Activated T-cell treated with anti-CD3 and anti-CD28 coated beads, Interleukin-2, amount 50 U/mL, for 24 hours (primary cell): ENCODE results near the gene NRP2.
A peak's percentile ranks its signal among the peaks of the same experiment; 100 is the strongest.

ENCODE experiments used
- DNase-seq: peaks from one replicate; pipeline ENCODE4 v3.0.0-alpha.2; 2020
- H3K27ac Mint-ChIP-seq: 2 replicates; pipeline ENCODE4 v1.8.0; 2020; ENCODE audit warnings: mild to moderate bottlenecking, mixed read lengths
- H3K27me3 Mint-ChIP-seq: 2 replicates; pipeline ENCODE4 v1.8.0; 2020; ENCODE audit warnings: mixed read lengths
- H3K36me3 Mint-ChIP-seq: 2 replicates; pipeline ENCODE4 v1.8.0; 2020; ENCODE audit warnings: low read depth, mixed read lengths
- H3K4me1 Mint-ChIP-seq: 2 replicates; pipeline ENCODE4 v1.8.0; 2020; ENCODE audit warnings: low read depth, mixed read lengths
- H3K4me3 Mint-ChIP-seq: 2 replicates; pipeline ENCODE4 v1.8.0; 2020; ENCODE audit warnings: mild to moderate bottlenecking, moderate library complexity, mixed read lengths
- H3K9me3 Mint-ChIP-seq: 2 replicates; pipeline ENCODE4 v1.8.0; 2020; ENCODE audit warnings: mixed read lengths

Gene NRP2

GRCh38 chr2:205682239-205682970 is at the start of gene NRP2:
NRP2 (plus strand) TSS chr2:205682501; CDS start chr2:205683291, 790 bp downstream.
- Mint-ChIP-seq H3K27ac (no peak within 1 kb of the TSS), H3K9me3 (no peaks in the 10 kb centered on the region), H3K4me3 (peak within 1 kb of the TSS; percentile 75), H3K4me1 (peaks cover 38% of the 10 kb centered on the region), H3K36me3 (no peaks in the 10 kb centered on the region), H3K27me3 (peaks cover 74% of the 10 kb centered on the region)
- peak; percentile 68 for DNase-seq

- Mint-ChIP-seq H3K36me3 (no peaks in the 10 kb centered on the region), H3K4me1 (peaks cover 15% of the 10 kb centered on the region), H3K4me3 (no peak overlapping the region), H3K27me3 (no peaks in the 10 kb centered on the region), H3K27ac (no peak overlapping the region), H3K9me3 (no peaks in the 10 kb centered on the region)
- DNase-seq = no peak
These were observed 48.3 kb upstream of the NRP2 start for GRCh38 chr2:205633994-205634393.

- H3K36me3 Mint-ChIP-seq = no peaks in the 10 kb centered on the region
- H3K9me3 Mint-ChIP-seq = no peaks in the 10 kb centered on the region
- DNase-seq = no peak
- no peaks in the 10 kb centered on the region for H3K27me3 Mint-ChIP-seq
- H3K4me1 Mint-ChIP-seq = peaks cover 22% of the 10 kb centered on the region
- no peak overlapping the region for H3K27ac Mint-ChIP-seq
- no peak overlapping the region for H3K4me3 Mint-ChIP-seq
These were observed 45.6 kb upstream of the NRP2 start for GRCh38 chr2:205636549-205637319.

GRCh38 chr2:205637320-205637602 is 45.0 kb upstream of the NRP2 start:
- Mint-ChIP-seq H3K4me3 (no peak overlapping the region), H3K27me3 (no peaks in the 10 kb centered on the region), H3K27ac (peak overlapping the region; percentile 33), H3K4me1 (peaks cover 22% of the 10 kb centered on the region), H3K9me3 (no peaks in the 10 kb centered on the region), H3K36me3 (no peaks in the 10 kb centered on the region)
- DNase-seq = no peak

- Mint-ChIP-seq H3K4me1 (peaks cover 22% of the 10 kb centered on the region), H3K27ac (peak overlapping the region; percentile 33), H3K4me3 (no peak overlapping the region), H3K36me3 (no peaks in the 10 kb centered on the region), H3K27me3 (peaks cover 5% of the 10 kb centered on the region), H3K9me3 (no peaks in the 10 kb centered on the region)
- no peak for DNase-seq
These were observed 44.4 kb upstream of the NRP2 start for GRCh38 chr2:205637779-205638503.

GRCh38 chr2:205640716-205641115 is 41.6 kb upstream of the NRP2 start:
- DNase-seq = no peak
- Mint-ChIP-seq H3K36me3 (no peaks in the 10 kb centered on the region), H3K4me3 (no peak overlapping the region), H3K27me3 (peaks cover 10% of the 10 kb centered on the region), H3K4me1 (peaks cover 22% of the 10 kb centered on the region), H3K27ac (no peak overlapping the region), H3K9me3 (no peaks in the 10 kb centered on the region)

- Mint-ChIP-seq H3K9me3 (no peaks in the 10 kb centered on the region), H3K27me3 (peaks cover 10% of the 10 kb centered on the region), H3K27ac (no peak overlapping the region), H3K36me3 (no peaks in the 10 kb centered on the region), H3K4me3 (no peak overlapping the region), H3K4me1 (peaks cover 10% of the 10 kb centered on the region)
- no peak for DNase-seq
These were observed 39.5 kb upstream of the NRP2 start for GRCh38 chr2:205642599-205643356.

GRCh38 chr2:205643391-205643885 is 38.9 kb upstream of the NRP2 start:
- no peak overlapping the region for H3K27ac Mint-ChIP-seq
- H3K36me3 Mint-ChIP-seq = no peaks in the 10 kb centered on the region
- no peaks in the 10 kb centered on the region for H3K9me3 Mint-ChIP-seq
- no peak overlapping the region for H3K4me3 Mint-ChIP-seq
- H3K4me1 Mint-ChIP-seq = peaks cover 7% of the 10 kb centered on the region
- DNase-seq = no peak
- peaks cover 10% of the 10 kb centered on the region for H3K27me3 Mint-ChIP-seq

- no peak for DNase-seq
- Mint-ChIP-seq H3K36me3 (no peaks in the 10 kb centered on the region), H3K9me3 (no peaks in the 10 kb centered on the region), H3K27me3 (peaks cover 10% of the 10 kb centered on the region), H3K4me1 (peaks cover 7% of the 10 kb centered on the region), H3K4me3 (no peak overlapping the region), H3K27ac (no peak overlapping the region)
These were observed 38.3 kb upstream of the NRP2 start for GRCh38 chr2:205644018-205644417.

- peaks cover 10% of the 10 kb centered on the region for H3K27me3 Mint-ChIP-seq
- H3K4me1 Mint-ChIP-seq = no peaks in the 10 kb centered on the region
- DNase-seq = no peak
- H3K9me3 Mint-ChIP-seq = no peaks in the 10 kb centered on the region
- no peak overlapping the region for H3K27ac Mint-ChIP-seq
- H3K36me3 Mint-ChIP-seq = no peaks in the 10 kb centered on the region
- H3K4me3 Mint-ChIP-seq = no peak overlapping the region
These were observed 35.6 kb upstream of the NRP2 start for GRCh38 chr2:205646680-205647079.

- DNase-seq = no peak
- H3K27ac Mint-ChIP-seq = no peak overlapping the region
- no peak overlapping the region for H3K4me3 Mint-ChIP-seq
- H3K27me3 Mint-ChIP-seq = no peaks in the 10 kb centered on the region
- peaks cover 3% of the 10 kb centered on the region for H3K4me1 Mint-ChIP-seq
- no peaks in the 10 kb centered on the region for H3K9me3 Mint-ChIP-seq
- no peaks in the 10 kb centered on the region for H3K36me3 Mint-ChIP-seq
These were observed 31.9 kb upstream of the NRP2 start for GRCh38 chr2:205650450-205650849.

- Mint-ChIP-seq H3K27me3 (no peaks in the 10 kb centered on the region), H3K36me3 (no peaks in the 10 kb centered on the region), H3K9me3 (no peaks in the 10 kb centered on the region), H3K4me1 (peaks cover 5% of the 10 kb centered on the region), H3K27ac (no peak overlapping the region), H3K4me3 (no peak overlapping the region)
- no peak for DNase-seq
These were observed 31.4 kb upstream of the NRP2 start for GRCh38 chr2:205650931-205651330.

- no peak for DNase-seq
- Mint-ChIP-seq H3K4me1 (peaks cover 5% of the 10 kb centered on the region), H3K27ac (no peak overlapping the region), H3K4me3 (no peak overlapping the region), H3K27me3 (no peaks in the 10 kb centered on the region), H3K9me3 (no peaks in the 10 kb centered on the region), H3K36me3 (no peaks in the 10 kb centered on the region)
These were observed 30.6 kb upstream of the NRP2 start for GRCh38 chr2:205651719-205652118.

GRCh38 chr2:205654878-205655605 is 27.3 kb upstream of the NRP2 start:
- H3K27ac Mint-ChIP-seq = no peak overlapping the region
- no peaks in the 10 kb centered on the region for H3K9me3 Mint-ChIP-seq
- no peaks in the 10 kb centered on the region for H3K36me3 Mint-ChIP-seq
- no peak overlapping the region for H3K4me3 Mint-ChIP-seq
- H3K27me3 Mint-ChIP-seq = no peaks in the 10 kb centered on the region
- no peak for DNase-seq
- H3K4me1 Mint-ChIP-seq = peaks cover 7% of the 10 kb centered on the region
